ENCODE data around the gene FGGY.
"Not testable (repeated sequence)": the region's sequence is repeated elsewhere in the genome, so short reads cannot be mapped to it uniquely, and the experiment has no call there.

The FGGY gene

GRCh38 chr1:59718064-59718988, 421.4 kb downstream of the FGGY start:
- no peak for FAIRE-seq

- no peak for FAIRE-seq
These were observed 422.1 kb downstream of the FGGY start for GRCh38 chr1:59718989-59719360.

- FAIRE-seq: no peak
These were observed 423.6 kb downstream of the FGGY start for GRCh38 chr1:59720326-59721115.

DNA sequence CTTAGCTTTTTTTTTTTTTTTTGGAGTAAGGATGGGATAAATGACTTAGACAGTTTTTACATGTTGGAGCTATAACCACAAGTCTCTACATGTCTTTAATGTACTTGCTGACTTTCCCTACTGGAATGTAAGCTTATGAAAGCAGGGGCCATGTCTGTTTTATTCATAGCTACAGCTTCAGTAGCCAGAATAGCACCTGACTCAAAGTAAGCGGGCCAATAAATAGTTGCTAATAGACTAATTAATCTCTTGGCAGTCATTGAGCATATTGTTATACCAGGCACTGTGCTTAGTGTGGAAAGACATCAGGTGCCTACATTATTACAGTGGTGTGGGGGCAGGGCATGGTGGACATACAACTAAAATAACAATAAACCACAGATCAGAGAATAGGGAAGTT, 433.4 kb downstream of the FGGY start:
- FAIRE-seq: peak; percentile 38

DNA sequence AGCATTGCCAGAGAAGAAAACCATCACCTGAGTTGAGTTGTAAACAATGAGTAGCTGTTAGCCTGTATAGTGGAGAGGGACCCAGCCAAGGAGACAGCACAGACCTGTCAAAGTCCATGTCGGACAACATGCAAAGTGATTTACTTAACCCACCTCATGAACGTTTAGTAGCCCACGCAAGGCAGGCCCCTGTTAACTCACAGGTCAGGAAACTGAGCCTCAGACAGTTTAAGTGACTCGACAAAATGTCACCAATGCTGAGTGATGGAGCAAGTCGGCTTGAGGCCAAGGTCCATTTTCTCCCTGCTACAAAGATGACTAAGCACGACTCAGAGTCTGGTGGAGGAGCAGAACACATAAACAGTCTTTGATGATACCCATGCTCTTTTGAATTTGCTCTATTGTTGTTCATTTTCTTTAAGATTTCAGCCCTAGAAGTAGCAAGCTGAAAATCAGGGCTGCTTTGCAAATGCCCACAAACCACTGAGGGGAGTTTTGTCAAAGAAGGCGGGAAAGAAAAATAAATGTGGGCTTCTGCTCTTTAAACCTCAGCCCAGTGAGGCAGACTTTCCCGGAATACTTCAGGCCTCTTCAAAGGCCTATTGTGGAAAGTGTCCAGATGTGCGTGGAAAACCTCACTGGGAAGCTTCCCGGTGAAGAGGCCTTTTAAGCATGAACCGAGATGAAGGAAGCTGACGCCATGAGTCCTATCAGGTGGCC, 434.0 kb downstream of the FGGY start:
- FAIRE-seq: peak; percentile 96

- no peak for FAIRE-seq
These were observed 434.7 kb downstream of the FGGY start for GRCh38 chr1:59731591-59731990.

GRCh38 chr1:59732214-59732955, 435.5 kb downstream of the FGGY start:
- FAIRE-seq: no peak

DNA sequence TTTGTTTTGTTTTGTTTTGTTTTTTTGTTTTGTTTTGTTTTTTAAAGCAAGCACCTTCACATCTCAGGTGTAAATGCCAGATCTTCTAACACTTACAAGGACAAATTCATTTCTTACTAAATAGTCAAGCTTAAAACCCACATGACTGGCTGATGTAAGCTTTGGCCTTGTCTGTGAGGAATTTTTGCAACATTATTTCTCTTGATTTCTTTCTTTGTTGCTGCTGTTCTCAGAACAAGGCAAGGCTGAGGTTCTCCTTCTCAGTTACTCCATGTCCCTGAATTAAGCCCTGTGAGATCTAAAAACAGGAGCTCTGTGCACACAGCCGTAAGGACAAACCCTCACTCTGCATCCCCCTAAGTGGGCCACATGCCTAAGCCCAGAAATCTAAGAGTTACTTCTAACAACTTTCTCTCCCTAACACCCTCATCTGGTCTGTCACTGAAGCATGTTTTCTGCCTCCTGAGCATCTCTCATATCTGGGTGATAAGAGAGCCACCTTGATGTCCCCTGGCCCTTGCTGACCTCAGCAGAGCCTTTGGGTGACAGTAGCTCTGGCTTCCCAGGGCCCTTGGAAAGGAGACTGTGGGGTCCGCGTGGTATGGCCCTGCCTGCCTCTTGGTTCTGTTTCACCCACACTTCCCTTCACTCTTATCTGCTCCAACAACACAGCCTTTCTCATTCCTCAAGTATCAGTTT, 436.7 kb downstream of the FGGY start:
- FAIRE-seq: no peak

- FAIRE-seq: not testable (repeated sequence)
These were observed 439.0 kb downstream of the FGGY start for GRCh38 chr1:59735927-59736326.

DNA sequence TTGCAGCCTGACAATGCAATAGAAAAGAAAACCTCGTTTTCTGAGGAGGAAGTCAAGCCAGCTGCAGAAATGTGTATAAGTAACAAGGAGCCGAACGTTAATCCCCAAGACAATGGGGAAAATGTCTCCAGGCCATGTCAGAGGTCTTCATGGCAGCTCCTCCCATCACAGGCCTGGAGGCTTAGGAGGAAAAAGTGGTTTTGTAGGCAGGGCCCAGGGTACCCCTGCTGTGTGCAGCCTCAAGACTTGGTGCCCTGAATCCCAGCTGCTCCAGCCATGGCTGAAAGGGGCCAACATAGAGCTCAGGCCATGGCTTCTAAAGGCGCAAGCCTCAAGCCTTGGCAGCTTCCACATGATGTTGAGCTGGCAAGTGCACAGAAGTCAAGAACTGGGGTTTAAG, 439.9 kb downstream of the FGGY start:
- FAIRE-seq: no peak

GRCh38 chr1:59737638-59738037, 440.7 kb downstream of the FGGY start:
- no peak for FAIRE-seq

DNA sequence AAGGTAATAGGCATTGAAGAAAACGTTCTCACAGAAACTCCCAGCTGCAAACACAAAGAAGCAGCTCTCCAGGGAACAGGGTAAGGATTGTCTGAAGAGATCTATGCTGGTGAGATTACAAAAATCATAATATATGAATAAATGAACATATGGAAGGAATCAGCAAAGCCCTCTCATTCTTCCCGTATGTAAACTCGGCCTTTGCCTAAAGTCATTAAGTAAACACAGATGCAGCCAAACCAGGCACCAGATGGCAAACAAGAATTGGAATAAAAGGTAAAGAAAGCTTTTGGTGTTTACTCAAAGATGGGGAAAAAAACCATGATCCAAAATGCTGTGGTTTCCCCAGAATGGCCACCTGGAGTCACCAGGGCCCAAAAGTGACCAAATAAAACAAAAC, 441.3 kb downstream of the FGGY start:
- FAIRE-seq: no peak

DNA sequence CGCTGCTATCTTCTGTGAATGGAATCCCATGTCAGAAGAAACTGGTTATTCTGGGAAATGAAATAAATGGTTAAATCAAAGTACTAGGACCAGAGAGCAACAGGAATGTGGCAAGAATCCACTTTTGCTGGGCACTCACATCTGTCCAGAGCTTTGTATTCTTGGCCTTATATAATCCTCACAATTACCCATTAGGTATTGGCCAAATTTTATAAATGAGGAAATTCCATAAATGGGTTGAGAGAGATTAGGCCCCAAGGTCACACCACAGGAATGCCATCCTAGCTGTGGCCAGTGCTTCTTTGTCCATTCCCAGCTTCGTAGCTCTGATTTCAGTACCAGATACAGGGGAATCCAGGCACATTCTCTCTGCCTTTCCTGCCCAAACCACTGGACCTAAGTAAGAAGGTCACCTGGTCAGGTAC, 441.7 kb downstream of the FGGY start:
- FAIRE-seq: no peak

DNA sequence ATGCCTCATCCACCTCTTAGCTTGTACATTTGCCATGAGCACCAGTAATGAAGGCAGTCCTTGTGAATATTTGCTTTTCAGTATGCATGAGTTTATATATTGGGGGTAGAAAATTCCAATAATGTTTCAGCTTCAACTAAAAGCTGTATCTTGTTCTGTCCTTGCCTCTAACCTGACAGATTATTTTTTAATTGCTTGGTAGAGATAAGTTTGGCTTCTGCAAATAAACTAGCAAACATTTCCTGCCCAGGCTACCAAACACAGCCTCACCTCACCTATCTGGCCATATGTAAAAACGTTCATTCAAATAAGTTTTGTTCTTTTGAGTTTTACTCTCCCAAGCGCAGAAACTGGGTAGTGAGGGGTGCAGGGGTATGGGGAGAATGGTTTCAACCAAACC, 442.2 kb downstream of the FGGY start:
- peak; percentile 36 for FAIRE-seq

DNA sequence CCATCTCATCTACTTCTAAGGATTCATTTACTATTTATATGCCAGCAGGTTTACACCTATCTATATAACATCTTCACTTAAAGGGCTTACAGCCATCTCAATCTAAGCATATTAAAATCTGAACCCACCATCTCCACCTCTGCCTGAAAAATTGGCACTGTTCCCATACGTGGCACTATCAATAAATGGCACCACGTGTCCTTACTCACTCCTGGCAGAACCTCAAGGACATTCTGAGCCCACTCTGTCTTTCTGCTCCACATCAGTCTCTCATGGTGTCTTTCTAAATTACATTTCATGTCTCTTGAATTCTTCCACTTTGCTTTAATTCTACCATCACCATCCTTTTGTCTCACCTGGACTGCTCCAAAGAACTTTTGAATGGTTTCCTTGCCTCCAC, 445.6 kb downstream of the FGGY start:
- FAIRE-seq: no peak

GRCh38 chr1:59743324-59744091, 446.6 kb downstream of the FGGY start:
- FAIRE-seq: no peak

- no peak for FAIRE-seq
These were observed 450.6 kb downstream of the FGGY start for GRCh38 chr1:59747420-59748024.

GRCh38 chr1:59748123-59748522, 451.2 kb downstream of the FGGY start:
- no peak for FAIRE-seq

GRCh38 chr1:59750328-59751003, 453.6 kb downstream of the FGGY start:
- peak; percentile 69 for FAIRE-seq

GRCh38 chr1:59751004-59751395, 454.1 kb downstream of the FGGY start:
- no peak for FAIRE-seq
